Hepatic stellate cell (primary cell): Measurements from ENCODE around the gene SPTBN1.

Source experiments
- DNase-seq: peaks from one replicate; pipeline ENCODE4 v3.0.0; 2011; ENCODE audit warnings: low spot score

Gene SPTBN1

DNA sequence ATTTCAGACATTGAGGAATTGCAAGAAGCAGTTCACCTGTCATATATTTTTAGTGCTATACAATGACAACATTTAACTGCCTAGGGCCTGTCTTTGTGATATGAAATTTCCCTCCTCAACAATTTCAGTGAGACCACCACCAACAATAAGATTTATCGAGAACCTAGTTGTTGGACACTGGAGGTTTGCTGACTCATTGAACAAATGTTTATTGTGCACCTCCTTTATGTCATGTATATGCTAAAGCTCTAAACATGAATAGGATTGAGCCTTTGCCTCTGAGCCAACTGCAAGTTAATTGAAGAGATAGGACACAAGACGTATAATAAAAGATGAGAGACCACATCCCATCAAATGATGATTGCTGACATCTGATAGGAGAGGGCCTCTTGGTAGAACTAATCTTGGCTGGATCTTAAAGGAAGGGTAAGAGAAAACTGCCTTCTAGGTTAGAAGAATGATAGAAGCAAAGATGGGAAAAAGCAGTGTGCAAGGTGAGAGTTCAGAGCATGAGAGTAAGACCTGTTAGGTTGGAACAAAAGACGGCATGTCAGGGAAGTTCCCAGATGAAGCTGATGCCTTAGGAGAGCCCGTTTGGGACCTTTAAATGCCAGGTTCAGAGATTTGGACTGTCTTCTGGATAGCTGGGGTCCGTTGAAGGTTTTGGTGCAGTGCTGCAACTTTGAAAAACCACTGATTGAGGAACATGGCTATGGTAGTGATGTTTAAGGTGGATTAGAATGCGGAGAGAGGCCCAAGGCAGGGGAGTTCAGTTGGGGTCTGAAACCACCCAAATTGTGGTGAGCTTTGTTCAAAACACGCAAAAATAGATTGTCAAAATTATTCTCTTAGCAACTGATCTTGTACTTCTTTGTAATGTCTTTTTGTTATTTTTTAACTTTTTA is 134.3 kb downstream of the SPTBN1 start:
- no peak for DNase-seq

- no peak for DNase-seq
These were observed 135.4 kb downstream of the SPTBN1 start for GRCh38 chr2:54591551-54591950.

DNA sequence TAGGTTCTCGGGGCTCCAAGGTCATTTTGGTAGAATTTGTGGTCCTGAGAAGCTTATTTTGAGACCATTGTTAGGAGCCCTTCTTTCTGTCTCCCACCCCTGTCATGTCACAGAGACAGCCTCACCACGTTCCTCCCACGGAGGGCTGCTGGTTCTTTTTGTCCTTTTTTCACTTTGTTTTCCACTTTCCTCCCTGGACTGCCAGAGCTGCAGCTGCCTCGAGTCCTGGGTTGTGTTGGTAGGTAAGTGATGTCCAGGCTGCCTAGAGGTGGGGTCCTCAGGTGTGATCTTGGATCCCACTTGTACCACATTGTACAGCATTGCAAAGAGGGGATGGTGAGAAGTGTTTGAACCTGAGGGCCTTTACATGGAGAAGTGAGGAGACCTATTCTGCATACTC is 137.1 kb downstream of the SPTBN1 start:
- no peak for DNase-seq

DNA sequence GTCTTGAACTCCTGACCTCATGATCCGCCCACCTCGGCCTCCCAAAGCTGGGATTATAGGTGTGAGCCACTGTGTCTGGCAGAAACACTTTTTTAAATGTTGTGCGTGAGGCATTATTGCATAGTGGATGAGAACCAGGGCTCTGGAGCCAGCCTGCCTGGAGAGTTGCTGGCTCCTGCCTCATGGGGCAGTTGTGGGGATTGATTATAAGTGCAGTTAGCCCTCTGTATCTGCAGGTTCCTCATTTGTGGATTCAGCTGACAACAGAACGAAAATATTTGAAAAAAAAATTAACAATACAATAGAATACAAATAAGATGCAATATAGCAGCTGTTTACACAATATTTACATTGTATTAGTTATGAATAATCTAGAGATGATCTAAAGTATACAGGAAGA is 137.9 kb downstream of the SPTBN1 start:
- DNase-seq = no peak

DNA sequence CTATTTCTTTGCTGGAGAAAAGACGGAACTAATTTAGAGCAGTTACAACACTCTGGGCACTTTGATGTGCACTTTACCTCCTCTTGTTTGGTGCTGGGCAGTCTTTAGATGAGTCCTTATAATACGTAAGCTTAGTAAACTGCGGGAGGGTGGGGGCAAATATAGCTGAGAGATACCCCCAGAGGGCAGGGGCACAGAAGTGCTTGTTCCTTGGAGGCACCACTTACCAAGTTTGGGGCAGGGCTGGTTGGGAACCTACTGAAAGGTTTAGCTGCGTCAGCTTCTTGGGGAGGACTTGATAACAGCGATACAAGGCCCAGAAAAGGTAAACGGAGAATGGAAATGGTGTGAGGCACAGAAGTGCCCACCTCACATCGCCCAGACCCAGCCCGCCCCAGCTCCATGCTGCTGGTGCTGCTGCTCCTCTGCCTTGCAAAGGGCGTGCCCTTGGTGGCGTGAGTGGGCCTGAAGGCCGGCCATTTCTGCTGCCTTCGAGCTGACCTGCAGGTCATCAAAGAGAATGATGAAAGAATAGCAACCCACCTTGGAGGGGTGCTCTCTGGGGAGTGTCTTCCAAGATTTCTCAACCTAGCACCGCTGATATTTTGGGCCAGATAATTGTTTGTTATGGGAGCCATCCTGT is 139.2 kb downstream of the SPTBN1 start:
- DNase-seq = no peak

DNA sequence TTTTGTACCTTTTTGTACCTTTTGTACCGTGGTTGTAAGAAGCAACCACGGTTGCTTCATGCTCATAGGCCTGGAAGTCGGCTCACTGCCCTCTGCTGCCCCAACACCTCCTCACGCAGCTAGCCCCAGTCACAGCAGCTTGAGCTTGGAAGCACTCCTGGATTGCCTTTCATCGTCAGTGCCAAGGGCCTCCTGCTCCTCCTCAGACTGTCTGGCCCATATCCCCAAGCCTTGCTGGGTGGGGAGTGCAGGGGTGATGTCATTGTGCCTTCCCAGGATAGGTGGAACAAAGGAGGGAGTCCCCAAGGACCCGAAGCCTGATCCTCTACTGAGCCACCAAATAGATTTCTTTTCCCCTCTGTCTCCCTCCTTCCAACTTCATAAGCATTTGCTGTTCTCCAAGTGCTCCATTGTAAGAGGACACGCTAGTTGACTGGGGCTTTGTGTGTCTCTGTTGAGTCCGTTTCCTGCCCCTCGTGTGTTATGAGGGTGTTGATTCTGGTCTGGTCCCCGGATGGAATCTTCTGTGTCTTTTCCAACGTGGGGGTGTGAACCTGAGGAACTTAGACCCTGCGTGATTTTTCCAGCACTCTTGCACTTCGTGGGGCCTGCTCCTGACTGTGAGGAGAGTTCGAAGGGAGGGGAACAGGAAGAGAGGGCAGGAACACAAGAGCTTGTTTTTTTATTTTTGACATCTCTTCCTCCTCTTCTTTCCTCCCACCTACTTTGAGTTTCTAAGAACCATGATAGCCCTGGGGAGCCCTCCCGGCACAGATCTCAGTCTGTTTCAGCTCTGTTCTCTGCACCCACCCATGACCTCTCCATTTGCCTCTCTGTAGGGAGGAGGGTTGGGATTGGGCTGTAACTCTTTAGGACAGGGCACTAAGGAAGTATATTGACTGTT is 140.1 kb downstream of the SPTBN1 start:
- no peak for DNase-seq

GRCh38 chr2:54597153-54597848 is 141.2 kb downstream of the SPTBN1 start:
- DNase-seq = no peak

DNA sequence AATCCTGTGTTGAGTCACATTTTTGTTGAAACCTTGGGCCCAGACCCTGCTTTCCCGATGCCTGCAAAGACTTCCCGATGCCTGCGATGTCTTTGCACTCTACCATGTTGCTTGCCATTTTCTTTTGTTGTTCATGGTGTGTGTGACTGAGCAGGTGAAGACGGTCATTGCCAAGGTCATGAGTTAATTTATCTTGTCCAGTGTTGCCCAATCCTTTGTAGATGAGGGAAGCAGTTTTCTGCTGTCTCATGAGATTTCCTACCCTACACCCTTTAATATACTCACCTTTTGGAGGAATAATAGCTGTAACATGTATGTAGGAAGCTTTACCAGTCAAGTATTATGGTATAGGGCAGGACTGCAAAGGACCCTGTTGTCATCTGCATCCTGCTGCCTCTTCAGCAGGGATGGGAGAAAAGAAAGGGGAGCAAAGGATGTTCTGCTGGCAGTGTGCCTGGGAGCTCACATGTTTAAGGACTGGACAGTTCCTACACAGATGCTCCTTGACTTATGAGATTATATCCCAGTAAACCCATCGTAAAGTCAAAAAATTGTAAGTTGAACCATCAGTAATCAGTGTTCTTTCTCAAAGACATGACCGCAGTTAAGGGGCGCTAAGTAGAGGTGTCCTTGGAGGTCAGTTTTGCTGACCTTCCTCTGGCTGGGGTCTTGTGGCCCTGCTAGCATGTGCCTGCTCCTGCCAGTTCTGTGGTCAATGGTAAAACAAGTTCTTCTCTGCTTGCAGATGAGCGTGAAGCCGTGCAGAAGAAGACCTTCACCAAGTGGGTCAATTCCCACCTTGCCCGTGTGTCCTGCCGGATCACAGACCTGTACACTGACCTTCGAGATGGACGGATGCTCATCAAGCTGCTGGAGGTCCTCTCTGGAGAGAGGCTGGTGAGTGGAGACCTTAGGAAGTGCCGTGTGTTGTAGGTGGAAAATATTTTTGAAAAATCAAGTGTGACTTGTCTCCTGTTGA is 142.5 kb downstream of the SPTBN1 start:
- no peak for DNase-seq

- no peak for DNase-seq
These were observed 143.2 kb downstream of the SPTBN1 start for GRCh38 chr2:54599326-54599710.

DNA sequence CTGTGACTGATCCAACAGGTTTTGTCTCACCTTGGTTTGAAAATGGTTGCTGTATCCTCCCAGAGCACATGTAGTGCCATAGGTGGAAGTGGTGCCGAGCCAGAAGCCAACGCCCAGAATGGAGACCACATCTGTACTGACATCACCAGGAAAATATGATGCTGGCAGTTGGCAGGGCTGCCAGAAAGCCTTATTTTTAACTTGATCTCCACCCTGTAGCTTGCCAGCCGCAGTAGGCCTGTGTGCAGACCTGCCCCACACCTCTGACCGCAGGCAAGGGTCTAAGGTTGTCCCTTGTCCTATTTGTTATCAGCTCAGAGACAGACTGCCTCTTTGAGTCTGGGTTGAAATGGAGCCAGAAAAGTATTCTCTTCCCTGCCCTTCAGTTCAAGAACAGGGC is 143.8 kb downstream of the SPTBN1 start:
- no peak for DNase-seq

DNA sequence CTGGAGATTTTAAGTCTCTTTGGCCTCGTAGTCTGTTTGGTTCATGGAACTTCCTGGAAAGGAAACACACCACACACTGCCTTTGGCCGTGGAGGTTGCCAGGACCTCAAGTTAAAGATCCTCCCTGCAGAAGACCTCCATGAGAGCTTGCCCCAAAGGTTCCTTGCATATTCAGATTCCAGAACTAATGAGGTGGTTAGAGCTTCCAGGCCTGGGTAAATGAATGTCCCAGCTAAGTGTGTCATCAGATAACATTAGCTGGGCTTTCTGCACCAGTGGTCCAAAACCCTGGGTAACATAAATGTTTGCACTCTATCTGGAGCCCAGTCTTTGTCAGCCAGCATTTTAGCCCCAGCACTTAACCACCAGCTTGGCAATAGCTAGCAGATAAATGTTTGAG is 145.2 kb downstream of the SPTBN1 start:
- DNase-seq = no peak

DNA sequence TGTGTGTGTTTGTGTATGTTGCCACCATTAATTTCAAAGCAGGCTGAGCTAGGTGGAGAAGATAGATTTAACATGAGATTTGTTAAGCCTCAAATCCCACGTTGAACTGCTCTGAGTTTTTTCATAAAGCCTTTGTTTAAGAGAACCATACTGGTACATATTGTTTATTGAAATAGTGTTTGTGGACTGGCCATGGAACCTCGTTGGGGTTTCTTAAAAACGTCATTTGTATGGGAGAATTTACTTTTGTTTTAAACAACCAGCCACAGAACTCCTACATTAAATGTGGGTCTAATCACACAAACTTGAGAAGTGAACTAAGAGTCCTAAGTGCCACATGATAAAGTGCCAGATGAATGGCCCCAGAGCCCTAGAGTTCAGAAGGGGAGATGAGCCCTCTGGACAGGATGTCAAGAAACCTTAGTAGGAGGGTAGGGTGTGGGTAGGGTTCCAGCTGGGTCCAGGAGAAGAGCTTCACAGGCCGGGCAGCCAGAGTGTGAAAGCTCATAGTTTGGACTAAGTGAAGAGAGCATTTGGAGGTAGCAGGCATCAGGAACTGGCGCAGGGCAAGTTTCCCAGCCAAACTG is 146.7 kb downstream of the SPTBN1 start:
- no peak for DNase-seq

GRCh38 chr2:54603357-54603756 is 147.2 kb downstream of the SPTBN1 start:
- DNase-seq = no peak

DNA sequence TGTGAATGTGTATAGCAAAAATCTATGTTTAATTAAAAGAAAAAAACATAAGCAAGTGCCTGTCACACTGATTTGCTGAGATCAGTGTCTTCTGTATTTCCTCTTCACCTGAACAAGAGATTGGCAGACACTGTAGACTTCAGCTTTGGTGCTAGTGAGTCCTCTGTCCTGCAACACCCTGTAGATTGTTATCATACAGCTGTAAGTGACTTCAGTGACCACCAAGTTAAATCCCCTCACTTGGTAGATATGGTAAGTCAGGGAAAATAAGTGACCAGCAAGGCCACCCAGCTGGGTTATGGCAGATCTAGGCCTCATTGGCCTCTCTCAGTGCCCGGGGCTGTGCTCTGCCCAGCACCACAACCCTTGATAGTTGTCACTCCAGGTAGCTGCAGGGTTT is 147.7 kb downstream of the SPTBN1 start:
- DNase-seq = no peak

DNA sequence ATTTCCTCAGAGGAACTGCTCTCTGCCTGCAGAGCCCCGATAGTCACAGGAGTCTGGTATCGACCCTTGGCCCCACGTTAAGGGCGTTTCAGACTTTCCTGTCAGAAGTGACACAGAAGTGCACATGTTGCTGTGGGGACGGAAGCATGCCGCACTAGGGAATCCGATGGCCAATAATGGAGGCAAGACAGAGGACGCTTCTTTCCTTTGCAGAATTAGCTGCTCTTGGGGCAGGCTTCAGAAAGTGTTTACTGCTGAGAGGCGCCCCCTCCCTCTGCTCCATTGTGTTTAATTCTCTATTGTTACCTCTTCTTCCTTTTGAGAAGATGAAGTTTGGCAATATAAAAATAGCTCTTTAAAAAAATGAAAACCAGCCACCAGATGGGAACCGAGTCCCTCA is 148.7 kb downstream of the SPTBN1 start:
- no peak for DNase-seq

DNA sequence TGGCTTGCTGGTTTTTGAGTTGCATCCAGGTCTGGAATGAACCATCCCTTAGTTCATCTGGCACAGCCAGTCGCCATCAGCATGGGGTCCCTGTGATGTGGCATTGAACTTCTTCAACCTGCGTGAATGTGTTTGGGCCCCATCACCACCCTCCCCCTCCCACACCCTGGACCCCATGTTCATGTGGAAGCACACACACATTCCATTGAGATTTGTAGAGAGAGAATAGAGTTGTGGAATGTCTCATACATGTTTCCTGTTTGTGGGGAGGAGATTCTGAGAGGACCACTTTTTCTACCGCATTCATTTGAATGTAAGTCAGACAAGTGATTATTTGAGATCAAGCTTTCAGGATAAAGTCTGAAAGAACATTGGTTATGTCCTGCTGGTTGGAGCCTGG is 149.7 kb downstream of the SPTBN1 start:
- no peak for DNase-seq

- no peak for DNase-seq
These were observed 150.3 kb downstream of the SPTBN1 start for GRCh38 chr2:54606393-54606958.

DNA sequence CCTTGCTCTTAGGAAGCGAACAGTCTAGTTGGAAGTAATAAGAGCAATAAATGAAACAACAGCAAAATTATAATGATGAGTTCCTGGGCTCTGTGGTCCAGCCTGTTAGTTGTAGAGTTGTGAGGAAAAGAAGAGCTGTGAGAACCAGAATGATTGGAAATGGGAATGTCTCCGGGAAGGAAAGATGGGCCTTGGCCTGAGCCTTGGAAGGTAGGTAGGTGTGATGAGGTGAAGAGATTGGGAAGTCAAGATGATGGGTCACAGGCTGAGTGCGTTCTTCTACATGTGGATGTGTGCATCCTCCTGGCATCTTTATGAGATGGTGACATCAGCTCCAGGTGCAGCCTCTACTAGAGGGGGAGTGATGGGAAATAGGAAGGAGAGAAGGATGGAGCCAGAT is 152.1 kb downstream of the SPTBN1 start:
- DNase-seq = no peak

DNA sequence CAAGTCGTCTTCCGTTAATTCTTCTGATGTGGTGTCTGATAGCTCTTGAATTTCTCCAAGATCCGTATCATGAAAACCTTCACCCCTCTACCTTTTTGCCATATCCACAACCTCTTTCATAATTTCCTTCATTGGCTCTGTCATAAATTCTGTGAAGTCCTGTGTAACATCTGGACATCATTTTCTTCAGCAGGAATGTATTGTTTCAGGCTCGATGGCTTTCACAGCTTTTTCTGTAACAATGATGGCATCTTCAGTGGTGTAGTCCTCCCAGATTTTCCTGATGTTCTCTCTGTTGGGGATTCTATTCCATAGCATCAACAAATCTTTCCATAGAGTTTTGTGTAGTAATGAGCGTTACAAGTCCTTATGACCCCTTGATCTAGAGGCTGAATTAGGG is 153.1 kb downstream of the SPTBN1 start:
- no peak for DNase-seq

DNA sequence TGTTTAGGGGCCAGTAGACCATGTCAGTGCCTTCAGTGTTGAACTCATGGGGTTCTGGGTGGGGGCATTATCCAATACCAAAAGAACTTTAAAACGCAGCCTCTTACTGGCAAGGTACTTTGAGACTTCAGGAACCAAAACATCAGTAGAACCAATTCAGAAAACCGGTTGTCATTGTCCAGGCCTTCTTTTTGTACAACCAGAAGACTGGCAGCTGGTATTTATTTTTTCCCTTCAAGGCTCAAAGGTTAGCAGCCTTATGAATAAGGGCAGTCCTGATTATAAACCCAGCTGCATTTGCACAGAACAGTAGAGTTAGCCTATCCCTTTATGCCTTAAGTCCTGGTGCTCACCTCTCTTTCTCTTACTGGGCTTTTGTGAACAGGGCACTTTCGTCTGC is 153.5 kb downstream of the SPTBN1 start:
- no peak for DNase-seq
